Measurements from ENCODE around the gene NKAIN1.

Gene NKAIN1

GRCh38 chr1:31191281-31191680 lies 48.4 kb downstream of the NKAIN1 start:
- no peaks in the 10 kb centered on the region for H3K9me2 ChIP-seq (ENCODE audit: low read depth, low read length)
- H3K4me3 ChIP-seq (ENCODE audit: low read depth, low read length, poor library complexity, severe bottlenecking), result no peak overlapping the region
- peaks cover 11% of the 10 kb centered on the region; the same call in 1 of the 2 replicates for H3K27me3 ChIP-seq (ENCODE audit: insufficient read depth, low read length)
- TF ChIP-seq CTCF (IDR thresholded peaks at IDR 0.05; ENCODE audit: low read length) (no peak), EZH2 (IDR thresholded peaks at IDR 0.05; ENCODE audit: borderline replicate concordance, low read length) (no peak)
- no peak overlapping the region for H3K27ac ChIP-seq (ENCODE audit: low read depth, low read length, poor library complexity, severe bottlenecking)
- H3K36me3 ChIP-seq (ENCODE audit: insufficient read depth, low read length), result no peaks in the 10 kb centered on the region
- no peaks in the 10 kb centered on the region for H3F3A ChIP-seq (ENCODE audit: insufficient read depth, low read length)
- no peaks in the 10 kb centered on the region for H3K4me1 ChIP-seq (ENCODE audit: insufficient read depth, low read length, severe bottlenecking)
- no peak overlapping the region for H3K9ac ChIP-seq (ENCODE audit: low read length)
- no peak overlapping the region for H3K4me2 ChIP-seq (ENCODE audit: low read length)
- no peaks in the 10 kb centered on the region for H3K79me2 ChIP-seq (ENCODE audit: insufficient read depth, low read length)
- no peaks in the 10 kb centered on the region for H3K9me3 ChIP-seq (ENCODE audit: low read length)
- H2AFZ ChIP-seq (ENCODE audit: low read length), result no peak overlapping the region
- no peaks in the 10 kb centered on the region for H4K20me1 ChIP-seq (ENCODE audit: insufficient read depth, low read length)

- peaks cover 11% of the 10 kb centered on the region; the same call in 1 of the 2 replicates for H3K27me3 ChIP-seq (ENCODE audit: insufficient read depth, low read length)
- H3K9me3 ChIP-seq (ENCODE audit: low read length), result no peaks in the 10 kb centered on the region
- no peak overlapping the region for H3K9ac ChIP-seq (ENCODE audit: low read length)
- no peaks in the 10 kb centered on the region for H3F3A ChIP-seq (ENCODE audit: insufficient read depth, low read length)
- H3K9me2 ChIP-seq (ENCODE audit: low read depth, low read length), result no peaks in the 10 kb centered on the region
- H3K79me2 ChIP-seq (ENCODE audit: insufficient read depth, low read length), result no peaks in the 10 kb centered on the region
- no peaks in the 10 kb centered on the region for H3K36me3 ChIP-seq (ENCODE audit: insufficient read depth, low read length)
- H3K27ac ChIP-seq (ENCODE audit: low read depth, low read length, poor library complexity, severe bottlenecking), result no peak overlapping the region
- no peak overlapping the region for H3K4me2 ChIP-seq (ENCODE audit: low read length)
- TF ChIP-seq EZH2 (IDR thresholded peaks at IDR 0.05; ENCODE audit: borderline replicate concordance, low read length) (no peak), CTCF (IDR thresholded peaks at IDR 0.05; ENCODE audit: low read length) (no peak)
- no peak overlapping the region for H2AFZ ChIP-seq (ENCODE audit: low read length)
- H3K4me1 ChIP-seq (ENCODE audit: insufficient read depth, low read length, severe bottlenecking), result no peaks in the 10 kb centered on the region
- H4K20me1 ChIP-seq (ENCODE audit: insufficient read depth, low read length), result no peaks in the 10 kb centered on the region
- no peak overlapping the region for H3K4me3 ChIP-seq (ENCODE audit: low read depth, low read length, poor library complexity, severe bottlenecking)
These were observed 49.7 kb downstream of the NKAIN1 start for GRCh38 chr1:31189696-31190674.

- Histone ChIP-seq H3K9ac (ENCODE audit: low read length) (no peak overlapping the region), H3K27ac (ENCODE audit: low read depth, low read length, poor library complexity, severe bottlenecking) (no peak overlapping the region), H3F3A (ENCODE audit: insufficient read depth, low read length) (no peaks in the 10 kb centered on the region), H3K9me2 (ENCODE audit: low read depth, low read length) (no peaks in the 10 kb centered on the region), H3K9me3 (ENCODE audit: low read length) (no peaks in the 10 kb centered on the region), H3K4me2 (ENCODE audit: low read length) (no peak overlapping the region), H3K4me1 (ENCODE audit: insufficient read depth, low read length, severe bottlenecking) (peaks cover 11% of the 10 kb centered on the region), H2AFZ (ENCODE audit: low read length) (no peak overlapping the region), H3K27me3 (ENCODE audit: insufficient read depth, low read length) (peaks cover 6% of the 10 kb centered on the region), H3K36me3 (ENCODE audit: insufficient read depth, low read length) (no peaks in the 10 kb centered on the region), H4K20me1 (ENCODE audit: insufficient read depth, low read length) (no peaks in the 10 kb centered on the region), H3K79me2 (ENCODE audit: insufficient read depth, low read length) (no peaks in the 10 kb centered on the region), H3K4me3 (ENCODE audit: low read depth, low read length, poor library complexity, severe bottlenecking) (no peak overlapping the region)
- no peak for TF ChIP-seq EZH2 (IDR thresholded peaks at IDR 0.05; ENCODE audit: borderline replicate concordance, low read length)
- peak; percentile 90 for TF ChIP-seq CTCF (IDR thresholded peaks at IDR 0.05; ENCODE audit: low read length)
These were observed 55.6 kb downstream of the NKAIN1 start for GRCh38 chr1:31183927-31184554.
